Measurements from ENCODE around the gene ELF2.
A peak's percentile ranks its signal among the peaks of the same experiment; 100 is the strongest.

Gene ELF2

DNA sequence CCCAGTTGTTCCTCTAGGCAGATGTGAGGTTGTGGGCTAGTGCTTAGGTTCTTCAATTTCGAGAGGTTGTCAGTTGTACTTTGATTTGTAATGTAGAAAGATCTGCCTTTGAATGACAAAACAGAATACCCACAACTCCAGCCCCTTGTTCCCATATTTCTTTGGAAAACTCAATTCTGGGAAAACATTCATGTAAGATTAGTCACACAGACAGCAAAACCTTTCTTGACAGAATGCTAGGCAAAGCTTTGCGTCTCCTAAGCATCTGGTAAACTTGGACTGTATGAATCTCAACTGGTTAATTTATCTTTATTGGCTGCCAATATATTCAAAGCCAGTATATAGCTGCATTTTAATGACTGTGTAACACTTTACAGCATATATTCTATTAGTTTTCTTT lies 126.6 kb downstream of the ELF2 start:
- peak; percentile 15; the same call in 2 of the 3 replicates for ATAC-seq
- TF ChIP-seq, protein P1, sequence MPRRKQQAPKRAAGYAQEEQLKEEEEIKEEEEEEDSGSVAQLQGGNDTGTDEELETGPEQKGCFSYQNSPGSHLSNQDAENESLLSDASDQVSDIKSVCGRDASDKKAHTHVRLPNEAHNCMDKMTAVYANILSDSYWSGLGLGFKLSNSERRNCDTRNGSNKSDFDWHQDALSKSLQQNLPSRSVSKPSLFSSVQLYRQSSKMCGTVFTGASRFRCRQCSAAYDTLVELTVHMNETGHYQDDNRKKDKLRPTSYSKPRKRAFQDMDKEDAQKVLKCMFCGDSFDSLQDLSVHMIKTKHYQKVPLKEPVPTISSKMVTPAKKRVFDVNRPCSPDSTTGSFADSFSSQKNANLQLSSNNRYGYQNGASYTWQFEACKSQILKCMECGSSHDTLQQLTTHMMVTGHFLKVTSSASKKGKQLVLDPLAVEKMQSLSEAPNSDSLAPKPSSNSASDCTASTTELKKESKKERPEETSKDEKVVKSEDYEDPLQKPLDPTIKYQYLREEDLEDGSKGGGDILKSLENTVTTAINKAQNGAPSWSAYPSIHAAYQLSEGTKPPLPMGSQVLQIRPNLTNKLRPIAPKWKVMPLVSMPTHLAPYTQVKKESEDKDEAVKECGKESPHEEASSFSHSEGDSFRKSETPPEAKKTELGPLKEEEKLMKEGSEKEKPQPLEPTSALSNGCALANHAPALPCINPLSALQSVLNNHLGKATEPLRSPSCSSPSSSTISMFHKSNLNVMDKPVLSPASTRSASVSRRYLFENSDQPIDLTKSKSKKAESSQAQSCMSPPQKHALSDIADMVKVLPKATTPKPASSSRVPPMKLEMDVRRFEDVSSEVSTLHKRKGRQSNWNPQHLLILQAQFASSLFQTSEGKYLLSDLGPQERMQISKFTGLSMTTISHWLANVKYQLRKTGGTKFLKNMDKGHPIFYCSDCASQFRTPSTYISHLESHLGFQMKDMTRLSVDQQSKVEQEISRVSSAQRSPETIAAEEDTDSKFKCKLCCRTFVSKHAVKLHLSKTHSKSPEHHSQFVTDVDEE (CRISPR knock-in tag; IDR thresholded peaks at IDR 0.05): no peak
- TF ChIP-seq TOX (CRISPR knock-in tag; IDR thresholded peaks at IDR 0.05; ENCODE audit: borderline replicate concordance) (no peak), SNAI2 (CRISPR knock-in tag; IDR thresholded peaks at IDR 0.05) (no peak), ISL1 (CRISPR knock-in tag; IDR thresholded peaks at IDR 0.05) (no peak), PPARA (CRISPR knock-in tag; IDR thresholded peaks at IDR 0.05; ENCODE audit: borderline replicate concordance) (no peak), GLIS3 (CRISPR knock-in tag; IDR thresholded peaks at IDR 0.05) (no peak), ZNF8 (CRISPR knock-in tag; IDR thresholded peaks at IDR 0.05) (no peak), ZNF565 (CRISPR knock-in tag; conservative IDR thresholded peaks at IDR 0.05; ENCODE audit: low read depth) (no peak)
- TF ChIP-seq, protein P2, sequence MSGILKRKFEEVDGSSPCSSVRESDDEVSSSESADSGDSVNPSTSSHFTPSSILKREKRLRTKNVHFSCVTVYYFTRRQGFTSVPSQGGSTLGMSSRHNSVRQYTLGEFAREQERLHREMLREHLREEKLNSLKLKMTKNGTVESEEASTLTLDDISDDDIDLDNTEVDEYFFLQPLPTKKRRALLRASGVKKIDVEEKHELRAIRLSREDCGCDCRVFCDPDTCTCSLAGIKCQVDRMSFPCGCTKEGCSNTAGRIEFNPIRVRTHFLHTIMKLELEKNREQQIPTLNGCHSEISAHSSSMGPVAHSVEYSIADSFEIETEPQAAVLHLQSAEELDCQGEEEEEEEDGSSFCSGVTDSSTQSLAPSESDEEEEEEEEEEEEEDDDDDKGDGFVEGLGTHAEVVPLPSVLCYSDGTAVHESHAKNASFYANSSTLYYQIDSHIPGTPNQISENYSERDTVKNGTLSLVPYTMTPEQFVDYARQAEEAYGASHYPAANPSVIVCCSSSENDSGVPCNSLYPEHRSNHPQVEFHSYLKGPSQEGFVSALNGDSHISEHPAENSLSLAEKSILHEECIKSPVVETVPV (CRISPR knock-in tag; IDR thresholded peaks at IDR 0.05): no peak

DNA sequence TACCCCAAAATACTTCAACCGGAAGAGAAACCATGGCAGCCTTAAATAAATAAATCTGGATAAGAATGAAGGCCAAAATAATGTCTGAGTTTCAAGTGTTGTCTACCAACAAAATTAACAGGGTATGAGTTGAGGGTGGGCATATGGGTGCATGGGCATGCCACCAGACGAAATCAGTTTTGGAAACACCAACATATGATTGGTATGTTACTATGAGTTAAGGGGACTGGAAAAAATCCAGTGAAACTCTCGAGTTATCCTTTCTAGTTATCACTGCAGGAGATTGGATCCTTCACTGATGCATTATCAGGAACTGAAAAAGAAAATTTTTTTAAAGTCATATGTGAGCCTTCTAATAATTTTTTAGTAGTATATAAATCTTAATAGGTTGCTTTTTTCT lies 129.0 kb downstream of the ELF2 start:
- TF ChIP-seq ZNF565 (CRISPR knock-in tag; conservative IDR thresholded peaks at IDR 0.05; ENCODE audit: low read depth) (no peak), TOX (CRISPR knock-in tag; IDR thresholded peaks at IDR 0.05; ENCODE audit: borderline replicate concordance) (no peak), ZNF70 (CRISPR knock-in tag; IDR thresholded peaks at IDR 0.05) (no peak), ESRRG (CRISPR knock-in tag; IDR thresholded peaks at IDR 0.05) (no peak), ZFP3 (CRISPR knock-in tag; IDR thresholded peaks at IDR 0.05) (no peak), ZFP30 (CRISPR knock-in tag; IDR thresholded peaks at IDR 0.05) (no peak), BACH2 (CRISPR knock-in tag; IDR thresholded peaks at IDR 0.05; ENCODE audit: borderline replicate concordance) (no peak), SNAI2 (CRISPR knock-in tag; IDR thresholded peaks at IDR 0.05) (no peak), GLIS3 (CRISPR knock-in tag; IDR thresholded peaks at IDR 0.05) (no peak)
- TF ChIP-seq, protein P3, sequence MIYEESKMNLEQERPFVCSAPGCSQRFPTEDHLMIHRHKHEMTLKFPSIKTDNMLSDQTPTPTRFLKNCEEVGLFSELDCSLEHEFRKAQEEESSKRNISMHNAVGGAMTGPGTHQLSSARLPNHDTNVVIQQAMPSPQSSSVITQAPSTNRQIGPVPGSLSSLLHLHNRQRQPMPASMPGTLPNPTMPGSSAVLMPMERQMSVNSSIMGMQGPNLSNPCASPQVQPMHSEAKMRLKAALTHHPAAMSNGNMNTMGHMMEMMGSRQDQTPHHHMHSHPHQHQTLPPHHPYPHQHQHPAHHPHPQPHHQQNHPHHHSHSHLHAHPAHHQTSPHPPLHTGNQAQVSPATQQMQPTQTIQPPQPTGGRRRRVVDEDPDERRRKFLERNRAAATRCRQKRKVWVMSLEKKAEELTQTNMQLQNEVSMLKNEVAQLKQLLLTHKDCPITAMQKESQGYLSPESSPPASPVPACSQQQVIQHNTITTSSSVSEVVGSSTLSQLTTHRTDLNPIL (CRISPR knock-in tag; IDR thresholded peaks at IDR 0.05; ENCODE audit: low read depth): no peak
- TF ChIP-seq, protein P4, sequence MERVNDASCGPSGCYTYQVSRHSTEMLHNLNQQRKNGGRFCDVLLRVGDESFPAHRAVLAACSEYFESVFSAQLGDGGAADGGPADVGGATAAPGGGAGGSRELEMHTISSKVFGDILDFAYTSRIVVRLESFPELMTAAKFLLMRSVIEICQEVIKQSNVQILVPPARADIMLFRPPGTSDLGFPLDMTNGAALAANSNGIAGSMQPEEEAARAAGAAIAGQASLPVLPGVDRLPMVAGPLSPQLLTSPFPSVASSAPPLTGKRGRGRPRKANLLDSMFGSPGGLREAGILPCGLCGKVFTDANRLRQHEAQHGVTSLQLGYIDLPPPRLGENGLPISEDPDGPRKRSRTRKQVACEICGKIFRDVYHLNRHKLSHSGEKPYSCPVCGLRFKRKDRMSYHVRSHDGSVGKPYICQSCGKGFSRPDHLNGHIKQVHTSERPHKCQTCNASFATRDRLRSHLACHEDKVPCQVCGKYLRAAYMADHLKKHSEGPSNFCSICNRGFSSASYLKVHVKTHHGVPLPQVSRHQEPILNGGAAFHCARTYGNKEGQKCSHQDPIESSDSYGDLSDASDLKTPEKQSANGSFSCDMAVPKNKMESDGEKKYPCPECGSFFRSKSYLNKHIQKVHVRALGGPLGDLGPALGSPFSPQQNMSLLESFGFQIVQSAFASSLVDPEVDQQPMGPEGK (CRISPR knock-in tag; IDR thresholded peaks at IDR 0.05; ENCODE audit: borderline replicate concordance): no peak
- TF ChIP-seq, protein P5, sequence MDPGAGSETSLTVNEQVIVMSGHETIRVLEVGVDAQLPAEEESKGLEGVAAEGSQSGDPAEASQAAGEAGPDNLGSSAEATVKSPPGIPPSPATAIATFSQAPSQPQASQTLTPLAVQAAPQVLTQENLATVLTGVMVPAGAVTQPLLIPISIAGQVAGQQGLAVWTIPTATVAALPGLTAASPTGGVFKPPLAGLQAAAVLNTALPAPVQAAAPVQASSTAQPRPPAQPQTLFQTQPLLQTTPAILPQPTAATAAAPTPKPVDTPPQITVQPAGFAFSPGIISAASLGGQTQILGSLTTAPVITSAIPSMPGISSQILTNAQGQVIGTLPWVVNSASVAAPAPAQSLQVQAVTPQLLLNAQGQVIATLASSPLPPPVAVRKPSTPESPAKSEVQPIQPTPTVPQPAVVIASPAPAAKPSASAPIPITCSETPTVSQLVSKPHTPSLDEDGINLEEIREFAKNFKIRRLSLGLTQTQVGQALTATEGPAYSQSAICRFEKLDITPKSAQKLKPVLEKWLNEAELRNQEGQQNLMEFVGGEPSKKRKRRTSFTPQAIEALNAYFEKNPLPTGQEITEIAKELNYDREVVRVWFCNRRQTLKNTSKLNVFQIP (CRISPR knock-in tag; IDR thresholded peaks at IDR 0.05; ENCODE audit: borderline replicate concordance, low read depth): no peak
- no peak for ATAC-seq

DNA sequence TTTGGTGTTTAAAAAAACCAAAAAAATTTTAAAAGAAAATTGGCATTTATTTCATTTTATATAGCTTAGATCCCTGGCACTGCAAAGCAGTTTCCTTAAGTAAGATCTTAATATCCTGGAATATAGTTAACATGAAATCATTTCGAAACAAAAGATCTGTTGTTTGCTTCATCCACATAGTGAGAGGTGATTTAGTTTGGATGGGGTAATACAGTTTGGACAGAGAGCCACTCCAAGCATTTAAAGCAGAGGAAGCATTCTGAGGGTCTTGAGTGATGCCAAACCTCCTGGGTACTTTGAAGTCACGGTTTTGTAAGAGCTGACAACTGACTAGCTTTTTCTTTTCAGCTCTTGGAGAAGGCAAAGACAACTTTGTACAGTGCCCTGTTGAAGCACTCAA lies 132.7 kb downstream of the ELF2 start:
- ATAC-seq: no peak
- TF ChIP-seq ZFP30 (CRISPR knock-in tag; IDR thresholded peaks at IDR 0.05) (no peak), BACH2 (CRISPR knock-in tag; IDR thresholded peaks at IDR 0.05; ENCODE audit: borderline replicate concordance) (no peak), ZNF70 (CRISPR knock-in tag; IDR thresholded peaks at IDR 0.05) (no peak), SNAI2 (CRISPR knock-in tag; IDR thresholded peaks at IDR 0.05) (no peak), RARB (CRISPR knock-in tag; IDR thresholded peaks at IDR 0.05) (no peak), TOX (CRISPR knock-in tag; IDR thresholded peaks at IDR 0.05; ENCODE audit: borderline replicate concordance) (no peak), PPARA (CRISPR knock-in tag; IDR thresholded peaks at IDR 0.05; ENCODE audit: borderline replicate concordance) (no peak), ZNF8 (CRISPR knock-in tag; IDR thresholded peaks at IDR 0.05) (no peak), ZC3H10 (CRISPR knock-in tag; IDR thresholded peaks at IDR 0.05) (no peak), ARNTL (CRISPR knock-in tag; IDR thresholded peaks at IDR 0.05; ENCODE audit: borderline replicate concordance, low read depth) (no peak), GLIS3 (CRISPR knock-in tag; IDR thresholded peaks at IDR 0.05) (no peak)
- TF ChIP-seq, protein P3 (CRISPR knock-in tag; IDR thresholded peaks at IDR 0.05; ENCODE audit: low read depth): no peak
- TF ChIP-seq, protein P2 (CRISPR knock-in tag; IDR thresholded peaks at IDR 0.05): no peak
- TF ChIP-seq, protein P1 (CRISPR knock-in tag; IDR thresholded peaks at IDR 0.05): no peak
